ENCODE results near the gene TBX18.

DNA sequence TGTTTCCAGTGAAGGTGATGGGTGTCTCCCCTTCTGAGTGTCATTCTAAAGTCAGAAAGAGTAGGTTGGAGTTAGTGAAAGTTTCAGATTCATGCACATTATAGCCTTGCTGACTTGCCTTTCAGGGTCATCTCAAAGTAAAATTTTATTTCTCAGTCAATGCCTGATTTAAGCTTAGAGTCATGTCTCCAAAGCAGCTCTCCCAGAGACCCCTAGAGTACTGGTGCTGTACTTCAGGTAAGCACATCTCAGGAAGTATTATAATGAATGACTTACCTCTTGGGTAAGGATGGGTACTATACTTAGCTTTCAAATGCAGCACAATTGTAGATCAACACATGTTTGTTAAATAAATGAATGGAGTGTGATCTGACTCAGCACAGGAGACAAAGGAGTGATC lies 116.0 kb downstream of the TBX18 start:
- TF ChIP-seq, protein P1, sequence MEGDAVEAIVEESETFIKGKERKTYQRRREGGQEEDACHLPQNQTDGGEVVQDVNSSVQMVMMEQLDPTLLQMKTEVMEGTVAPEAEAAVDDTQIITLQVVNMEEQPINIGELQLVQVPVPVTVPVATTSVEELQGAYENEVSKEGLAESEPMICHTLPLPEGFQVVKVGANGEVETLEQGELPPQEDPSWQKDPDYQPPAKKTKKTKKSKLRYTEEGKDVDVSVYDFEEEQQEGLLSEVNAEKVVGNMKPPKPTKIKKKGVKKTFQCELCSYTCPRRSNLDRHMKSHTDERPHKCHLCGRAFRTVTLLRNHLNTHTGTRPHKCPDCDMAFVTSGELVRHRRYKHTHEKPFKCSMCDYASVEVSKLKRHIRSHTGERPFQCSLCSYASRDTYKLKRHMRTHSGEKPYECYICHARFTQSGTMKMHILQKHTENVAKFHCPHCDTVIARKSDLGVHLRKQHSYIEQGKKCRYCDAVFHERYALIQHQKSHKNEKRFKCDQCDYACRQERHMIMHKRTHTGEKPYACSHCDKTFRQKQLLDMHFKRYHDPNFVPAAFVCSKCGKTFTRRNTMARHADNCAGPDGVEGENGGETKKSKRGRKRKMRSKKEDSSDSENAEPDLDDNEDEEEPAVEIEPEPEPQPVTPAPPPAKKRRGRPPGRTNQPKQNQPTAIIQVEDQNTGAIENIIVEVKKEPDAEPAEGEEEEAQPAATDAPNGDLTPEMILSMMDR (IDR thresholded peaks at IDR 0.05) = no peak
- no peak for TF ChIP-seq ZFX (IDR thresholded peaks at IDR 0.05; ENCODE audit: borderline replicate concordance)

Measured in 22Rv1 (cell line).